Right atrium auricular region (tissue), 2 donors: ENCODE results near the gene PAN3. TPM values are rescaled to one million over a fixed set of nuclear protein-coding genes. Genes with fewer than 3 reads are reported as not detected.

ENCODE experiments used
- DNase-seq: peaks from one replicate; pipeline ENCODE4 v3.0.0-alpha.2; 2019; ENCODE audit warnings: low spot score
- H3K27ac ChIP-seq, 2 donors: fragments of 200-600 bp; sonication (generic); 1 replicate in 1 of 2; 2 replicates in 1 of 2; pipeline ENCODE4 v1.5.1; 2016 to 2019
- H3K27me3 ChIP-seq, 2 donors: fragments of 200-600 bp; sonication (generic); one replicate each; pipeline versions ENCODE4 v1.5.1 to v1.6.0; 2017 to 2019
- H3K36me3 ChIP-seq: fragments of 200-600 bp; sonication (generic); one replicate; pipeline ENCODE4 v1.5.1; 2016
- H3K4me1 ChIP-seq, 2 donors: fragments of 200-600 bp; sonication (generic); one replicate each; pipeline versions ENCODE4 v1.5.1 to v1.6.0; 2017 to 2019
- H3K4me3 ChIP-seq, 2 donors: fragments of 200-600 bp; sonication (generic); 1 replicate in 1 of 2; 2 replicates in 1 of 2; pipeline ENCODE4 v1.5.1; 2017 to 2019; ENCODE audit warnings: mild to moderate bottlenecking in 1 of 2, moderate library complexity in 1 of 2
- H3K9me3 ChIP-seq, 2 donors: fragments of 200-600 bp; sonication (generic); one replicate each; pipeline ENCODE4 v1.5.1; 2019
- total RNA-seq, 2 donors: library from RNA; depleted of rRNA; stranded (reverse); fragments of >200 nt; gene quantifications; one replicate each; pipeline ENCODE4 v1.1.0, GENCODE V29; 2016
- TF ChIP-seq, protein P1 (sequence below), 2 donors: fragments of 200-600 bp; sonication (generic); IDR thresholded peaks; one replicate each; pipeline ENCODE4 v1.5.1; 2019; ENCODE audit warnings: antibody characterized with exemption in 2 of 2

The PAN3 gene
- total RNA-seq, 2 donors from 2014 or later, result 8.7 to 12.0 TPM

DNA sequence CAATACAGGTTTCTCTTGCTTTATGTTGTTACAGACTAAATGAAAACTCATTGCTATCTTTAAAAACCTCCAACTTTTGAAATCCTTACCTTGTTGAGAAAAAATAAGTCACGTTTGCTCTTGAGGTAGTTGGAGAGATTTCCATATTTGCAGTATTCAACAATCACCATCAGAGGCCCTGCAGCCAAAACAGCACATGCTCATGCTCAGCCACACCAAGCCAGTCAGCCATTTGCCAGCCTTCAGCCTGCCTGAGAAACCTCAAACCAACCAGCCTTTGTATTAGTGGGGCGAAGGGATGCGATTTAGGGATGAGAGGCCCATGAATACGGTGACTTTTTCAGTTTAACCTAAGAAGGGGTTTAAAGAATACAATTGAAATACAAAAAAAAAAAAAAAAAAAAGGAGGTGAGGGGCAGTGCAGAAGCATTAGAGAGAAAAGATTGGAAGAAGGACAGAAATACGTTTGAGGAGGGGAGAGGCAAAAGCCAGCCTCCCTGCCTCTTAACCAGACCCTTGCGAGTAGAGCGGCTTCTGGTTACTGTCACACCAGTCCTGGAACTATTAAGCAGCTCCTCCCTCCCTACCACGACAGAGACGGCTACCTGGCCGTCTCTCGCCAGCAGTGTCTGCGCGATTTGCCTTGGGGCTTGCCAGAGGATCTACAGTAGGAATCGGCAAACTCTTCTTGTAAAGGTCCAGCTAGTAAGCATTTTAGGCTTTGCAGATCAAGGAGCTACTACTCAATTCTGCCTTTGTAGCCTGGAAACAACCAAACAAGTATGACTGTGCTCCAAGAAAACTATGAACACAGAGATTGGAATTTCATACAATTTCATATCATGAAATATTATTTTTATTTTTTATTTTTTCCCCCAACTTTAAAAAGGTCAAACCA, 189.3 kb downstream of the PAN3 start:
- no peaks in the 10 kb centered on the region for H3K9me3 ChIP-seq
- no peaks in the 10 kb centered on the region for H3K36me3 ChIP-seq
- TF ChIP-seq, protein P1, sequence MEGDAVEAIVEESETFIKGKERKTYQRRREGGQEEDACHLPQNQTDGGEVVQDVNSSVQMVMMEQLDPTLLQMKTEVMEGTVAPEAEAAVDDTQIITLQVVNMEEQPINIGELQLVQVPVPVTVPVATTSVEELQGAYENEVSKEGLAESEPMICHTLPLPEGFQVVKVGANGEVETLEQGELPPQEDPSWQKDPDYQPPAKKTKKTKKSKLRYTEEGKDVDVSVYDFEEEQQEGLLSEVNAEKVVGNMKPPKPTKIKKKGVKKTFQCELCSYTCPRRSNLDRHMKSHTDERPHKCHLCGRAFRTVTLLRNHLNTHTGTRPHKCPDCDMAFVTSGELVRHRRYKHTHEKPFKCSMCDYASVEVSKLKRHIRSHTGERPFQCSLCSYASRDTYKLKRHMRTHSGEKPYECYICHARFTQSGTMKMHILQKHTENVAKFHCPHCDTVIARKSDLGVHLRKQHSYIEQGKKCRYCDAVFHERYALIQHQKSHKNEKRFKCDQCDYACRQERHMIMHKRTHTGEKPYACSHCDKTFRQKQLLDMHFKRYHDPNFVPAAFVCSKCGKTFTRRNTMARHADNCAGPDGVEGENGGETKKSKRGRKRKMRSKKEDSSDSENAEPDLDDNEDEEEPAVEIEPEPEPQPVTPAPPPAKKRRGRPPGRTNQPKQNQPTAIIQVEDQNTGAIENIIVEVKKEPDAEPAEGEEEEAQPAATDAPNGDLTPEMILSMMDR (IDR thresholded peaks at IDR 0.05), result no peak
- no peak overlapping the region for H3K27ac ChIP-seq
- no peaks in the 10 kb centered on the region for H3K27me3 ChIP-seq
- DNase-seq, result no peak
- H3K4me3 ChIP-seq, result no peak overlapping the region
- H3K4me1 ChIP-seq, result peaks cover 0 to 26% of the 10 kb centered on the region in 2 donors

DNA sequence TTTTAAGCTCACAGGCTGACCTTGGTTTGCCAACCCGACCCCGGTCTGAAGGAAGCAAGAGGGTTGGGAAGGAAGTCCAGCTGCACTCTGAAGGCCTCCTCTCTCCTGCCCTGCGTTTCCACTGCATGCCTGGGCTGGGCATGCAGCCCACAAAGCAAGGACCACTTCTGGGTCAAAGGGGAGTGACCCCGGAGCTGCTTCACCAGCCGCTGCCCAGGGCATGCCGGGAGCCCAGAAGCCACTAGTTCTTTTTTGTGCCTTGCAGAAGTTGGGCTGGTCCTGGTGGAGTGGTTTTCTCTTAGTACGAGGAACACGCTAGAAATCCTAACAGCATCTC, 189.9 kb downstream of the PAN3 start:
- H3K4me1 ChIP-seq, result peaks cover 0 to 26% of the 10 kb centered on the region in 2 donors
- DNase-seq, result no peak

DNA sequence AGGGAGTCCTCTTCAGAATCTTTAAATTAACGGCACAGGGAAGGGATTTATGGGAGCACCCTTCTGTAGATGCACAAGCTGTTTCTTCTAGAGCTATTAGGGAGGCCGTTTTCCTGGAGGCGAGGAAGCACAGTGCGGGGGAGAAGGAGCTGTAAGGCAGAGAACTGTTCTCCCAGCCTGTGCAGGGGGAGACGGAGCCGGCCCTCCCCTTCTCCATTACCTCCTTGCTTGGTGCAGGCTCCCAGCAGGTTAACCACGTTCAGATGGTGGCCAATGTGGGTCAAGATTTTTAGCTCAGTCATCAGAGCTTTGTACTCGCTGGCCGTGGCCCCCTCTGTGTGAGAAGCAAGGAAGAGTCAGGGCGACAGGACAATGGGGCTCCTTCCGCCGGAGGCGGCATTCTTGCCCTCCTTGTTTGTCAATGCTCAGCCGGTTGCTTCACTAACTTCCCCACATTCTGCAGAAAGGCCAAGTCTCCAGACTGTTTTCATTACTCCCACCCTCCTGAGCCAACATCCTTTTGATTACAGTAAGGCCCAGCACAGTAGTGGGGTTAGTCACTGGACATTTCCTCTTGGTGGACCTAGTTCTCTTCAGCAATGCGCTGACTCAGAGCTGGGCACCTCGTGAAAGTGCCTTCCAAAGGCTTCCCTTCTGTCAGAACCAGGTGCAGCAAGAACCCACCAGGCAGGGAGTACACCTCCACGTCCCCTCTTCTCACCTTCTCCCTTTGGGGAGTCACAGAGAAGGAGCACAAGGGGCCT, 191.2 kb downstream of the PAN3 start:
- peak; percentile 69 for DNase-seq
- no peaks in the 10 kb centered on the region for H3K36me3 ChIP-seq
- TF ChIP-seq, protein P1 (IDR thresholded peaks at IDR 0.05), result no peak
- no peaks in the 10 kb centered on the region for H3K27me3 ChIP-seq
- H3K4me3 ChIP-seq, result no peak overlapping the region
- H3K4me1 ChIP-seq, result peaks cover 0 to 23% of the 10 kb centered on the region in 2 donors
- no peaks in the 10 kb centered on the region for H3K9me3 ChIP-seq
- H3K27ac ChIP-seq, result no peak overlapping the region

More for the DNA sequence above, 189.9 kb downstream of the PAN3 start:
- Histone ChIP-seq H3K27ac (no peak overlapping the region), H3K9me3 (no peaks in the 10 kb centered on the region), H3K27me3 (no peaks in the 10 kb centered on the region), H3K36me3 (no peaks in the 10 kb centered on the region), H3K4me3 (no peak overlapping the region)
- TF ChIP-seq, protein P1 (IDR thresholded peaks at IDR 0.05), result no peak

DNA sequence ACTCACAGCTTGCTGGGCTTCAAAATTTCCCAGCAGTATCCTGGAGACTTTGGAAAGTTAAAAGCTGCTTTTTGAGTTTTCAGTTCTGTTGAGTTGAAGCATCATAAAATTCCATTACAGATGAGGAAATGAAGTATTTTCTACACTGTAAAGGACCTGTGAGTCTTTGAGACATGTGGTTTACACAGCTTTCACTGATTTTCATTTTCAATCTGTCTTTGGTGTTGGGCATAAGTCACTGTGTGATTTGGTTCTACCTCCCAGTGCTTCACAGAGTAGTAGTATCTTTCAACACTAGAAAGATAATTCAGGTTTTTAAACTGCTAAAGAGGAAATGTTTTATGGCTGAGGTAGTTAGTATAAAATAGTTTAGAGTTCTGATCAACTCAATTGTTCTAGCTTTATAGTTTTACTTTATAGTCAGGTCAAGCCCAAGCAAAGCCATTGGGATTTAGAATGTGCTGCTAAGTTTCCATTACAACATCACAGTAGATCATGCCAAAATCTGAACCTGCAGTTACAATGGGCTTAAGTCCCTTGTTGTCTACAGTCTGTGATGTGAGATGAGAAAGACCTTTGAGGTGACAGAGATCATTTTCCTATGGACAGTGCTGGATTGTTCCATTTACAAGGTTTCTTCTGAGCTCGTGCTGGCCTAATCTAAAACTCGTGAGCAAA, 195.0 kb downstream of the PAN3 start:
- Histone ChIP-seq H3K9me3 (no peaks in the 10 kb centered on the region), H3K4me1 (peaks cover 0 to 44% of the 10 kb centered on the region in 2 donors), H3K27ac (peak overlapping the region in 1 of 2 donors; percentile 8), H3K36me3 (no peaks in the 10 kb centered on the region), H3K4me3 (no peak overlapping the region), H3K27me3 (no peaks in the 10 kb centered on the region)
- DNase-seq, result no peak
- TF ChIP-seq, protein P1 (IDR thresholded peaks at IDR 0.05), result no peak

DNA sequence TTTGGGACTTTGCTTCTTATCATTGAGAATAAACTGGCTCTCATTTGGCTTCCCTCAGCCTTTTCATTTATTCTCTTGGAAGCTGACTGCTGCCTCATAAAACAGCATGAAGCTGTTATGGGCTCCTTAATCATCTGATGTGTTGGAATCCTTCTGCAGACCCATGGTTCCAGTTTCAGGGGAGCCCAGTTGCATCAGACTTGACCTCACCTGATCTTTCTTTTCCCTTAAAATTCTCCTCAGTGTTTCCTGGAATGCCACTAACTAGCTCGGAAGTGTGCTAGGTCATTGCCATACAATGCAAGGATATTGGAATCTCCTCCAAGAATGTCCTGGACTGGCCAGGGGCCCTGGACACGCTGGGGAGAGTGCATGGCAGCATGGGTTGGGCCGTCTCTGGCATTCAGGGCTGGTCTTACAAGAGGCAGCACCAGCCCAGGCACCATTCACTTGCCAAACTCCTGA, 197.9 kb downstream of the PAN3 start:
- DNase-seq, result no peak
- Histone ChIP-seq H3K4me1 (peaks cover 0 to 40% of the 10 kb centered on the region in 2 donors), H3K4me3 (no peak overlapping the region), H3K27me3 (no peaks in the 10 kb centered on the region), H3K9me3 (no peaks in the 10 kb centered on the region), H3K27ac (peak overlapping the region in 1 of 2 donors; percentile 47), H3K36me3 (no peaks in the 10 kb centered on the region)
- TF ChIP-seq, protein P1 (IDR thresholded peaks at IDR 0.05), result no peak
